Neuronal stem cell (in vitro differentiated cells): ENCODE results near the gene STUB1.

Source experiments
- DNase-seq: peaks from one replicate; pipeline ENCODE4 v3.0.0-alpha.2; 2013; ENCODE audit warnings: low spot score
- H2AFZ ChIP-seq: one replicate; pipeline ENCODE4 v1.6.1; 2013; ENCODE audit warnings: mild to moderate bottlenecking, low read length, inconsistent platforms
- H2AK5ac ChIP-seq: 2 replicates; pipeline ENCODE4 v1.6.1; 2013; ENCODE audit warnings: low read depth, mild to moderate bottlenecking, inconsistent platforms, low read length, moderate library complexity, mixed read lengths
- H2BK120ac ChIP-seq: 2 replicates; pipeline ENCODE4 v1.6.1; 2013; ENCODE audit warnings: low read depth, mild to moderate bottlenecking, inconsistent platforms, low read length, moderate library complexity, mixed read lengths
- H2BK12ac ChIP-seq: one replicate; pipeline ENCODE4 v1.6.1; 2013; ENCODE audit warnings: low read length, inconsistent platforms
- H2BK15ac ChIP-seq: 2 replicates; pipeline ENCODE4 v1.6.1; 2013; ENCODE audit warnings: mild to moderate bottlenecking, low read length, inconsistent platforms, mixed read lengths
- H2BK5ac ChIP-seq: one replicate; pipeline ENCODE4 v1.6.1; 2013; ENCODE audit warnings: inconsistent platforms, mild to moderate bottlenecking, low read length, moderate library complexity
- H3K14ac ChIP-seq: one replicate; pipeline ENCODE4 v1.6.1; 2013; ENCODE audit warnings: low read length, inconsistent platforms
- H3K18ac ChIP-seq: 2 replicates; pipeline ENCODE4 v1.6.1; 2013; ENCODE audit warnings: low read length, inconsistent platforms
- H3K23ac ChIP-seq: 2 replicates; pipeline ENCODE4 v1.6.1; 2013; ENCODE audit warnings: low read depth, mild to moderate bottlenecking, mixed read lengths, low read length, inconsistent platforms; ENCODE audit not compliant: poor library complexity
- H3K27ac ChIP-seq: replicated peaks from 3 replicates; pipeline ENCODE4 v1.5.1; 2013; ENCODE audit warnings: low read length, inconsistent platforms
- H3K27me3 ChIP-seq, 3 experiments: 2 replicates each; pipeline ENCODE4 v1.6.1; 2013; ENCODE audit warnings: low read length in 3 of 3, mild to moderate bottlenecking in 2 of 3, inconsistent platforms in 1 of 3, low read depth in 1 of 3, mixed read lengths in 1 of 3, moderate library complexity in 1 of 3; ENCODE audit not compliant: control insufficient read depth in 3 of 3, insufficient read depth in 3 of 3
- H3K36me3 ChIP-seq, 2 donors: replicated peaks in 1 of 2; 2 replicates each; pipeline ENCODE4 v1.6.1; 2013; ENCODE audit warnings: low read length in 2 of 2; ENCODE audit not compliant: control insufficient read depth in 2 of 2, insufficient read depth in 2 of 2
- H3K4ac ChIP-seq: 2 replicates; pipeline ENCODE4 v1.6.1; 2013; ENCODE audit warnings: inconsistent platforms, mild to moderate bottlenecking, low read length, moderate library complexity
- H3K4me1 ChIP-seq, 2 donors: 1 replicate in 1 of 2; 2 replicates in 1 of 2; pipeline ENCODE4 v1.6.1; 2013; ENCODE audit warnings: low read length in 2 of 2, low read depth in 1 of 2; ENCODE audit not compliant: control insufficient read depth in 2 of 2, insufficient read depth in 1 of 2
- H3K4me2 ChIP-seq: one replicate; pipeline ENCODE4 v1.6.1; 2013; ENCODE audit warnings: mild to moderate bottlenecking, low read length, inconsistent platforms; ENCODE audit not compliant: insufficient read depth, poor library complexity, severe bottlenecking
- H3K4me3 ChIP-seq, 2 donors: 2 replicates each; pipeline ENCODE4 v1.5.1; 2013; ENCODE audit warnings: low read length in 2 of 2, mild to moderate bottlenecking in 2 of 2, inconsistent platforms in 1 of 2, moderate library complexity in 1 of 2
- H3K79me1 ChIP-seq: one replicate; pipeline ENCODE4 v1.6.1; 2013; ENCODE audit warnings: low read depth, mild to moderate bottlenecking, inconsistent platforms, low read length, moderate library complexity
- H3K9ac ChIP-seq: one replicate; pipeline ENCODE4 v1.6.1; 2013; ENCODE audit warnings: mild to moderate bottlenecking, low read depth, low read length, inconsistent platforms; ENCODE audit not compliant: poor library complexity
- H3K9me3 ChIP-seq, 2 donors: replicated peaks in 1 of 2; 2 replicates each; pipeline versions ENCODE3 to v1.6.1; 2013; ENCODE audit warnings: low read length in 2 of 2, mild to moderate bottlenecking in 2 of 2, inconsistent platforms in 1 of 2, low read depth in 1 of 2, mixed read lengths in 1 of 2, moderate library complexity in 1 of 2; ENCODE audit not compliant: control insufficient read depth in 2 of 2, insufficient read depth in 1 of 2
- H4K8ac ChIP-seq: one replicate; pipeline ENCODE4 v1.6.1; 2013; ENCODE audit warnings: low read depth, mild to moderate bottlenecking, inconsistent platforms, low read length, moderate library complexity
- H4K91ac ChIP-seq: one replicate; pipeline ENCODE4 v1.6.1; 2013; ENCODE audit warnings: low read length, low read depth, mild to moderate bottlenecking, inconsistent platforms; ENCODE audit not compliant: poor library complexity
- WGBS, 2 donors: extraction: QIAGEN DNeasy Blood & Tissue Kit; methylation state at CpG; one replicate each; pipeline ENCODE4 v1.1.7; 2013; ENCODE audit warnings: missing lambda C conversion rate in 2 of 2, mixed read lengths in 1 of 2; ENCODE audit not compliant: insufficient read length in 2 of 2, insufficient replicate concordance in 1 of 2; ENCODE audit errors: extremely low coverage in 2 of 2; 5-methylcytosine and 5-hydroxymethylcytosine counted together

Gene STUB1

GRCh38 chr16:641326-642188 lies 38.7 kb upstream of the STUB1 start, which contains the start of gene MCRIP2:
Gene MCRIP2 (plus strand): TSS chr16:641828. CDS start chr16:641992, 164 bp downstream.
- no peak within 1 kb of the TSS for H3K27ac ChIP-seq

GRCh38 chr16:642189-643049 lies 37.8 kb upstream of the STUB1 start:
- WGBS, 2 donors, result no CpG with 5 or more reads among the region's 72 CpGs
- no peak for DNase-seq

More at GRCh38 chr16:641326-642188, 38.7 kb upstream of the STUB1 start, which contains the start of gene MCRIP2:
- Histone ChIP-seq H3K18ac (peak within 1 kb of the TSS; percentile 94), H2BK12ac (peak within 1 kb of the TSS; percentile 73), H2BK5ac (no peak within 1 kb of the TSS), H3K27me3 (peaks cover 0 to 20% (median 11%) of the 10 kb centered on the region in 3 experiments), H3K4me2 (peak within 1 kb of the TSS; percentile 96), H3K4me1 (peaks cover 15 to 22% of the 10 kb centered on the region in 2 donors), H3K23ac (peak within 1 kb of the TSS; percentile 98), H3K36me3 (no peaks in the 10 kb centered on the region), H2AFZ (peak within 1 kb of the TSS; percentile 77), H3K79me1 (peaks cover under 1% of the 10 kb centered on the region), H2BK120ac (peak within 1 kb of the TSS; percentile 81), H3K9me3 (no peaks in the 10 kb centered on the region), H2AK5ac (peak within 1 kb of the TSS; percentile 94), H2BK15ac (peak within 1 kb of the TSS; percentile 49), H3K14ac (peak within 1 kb of the TSS; percentile 98), H3K4me3 (peak within 1 kb of the TSS; percentile 53 to 84), H4K91ac (no peak within 1 kb of the TSS), H4K8ac (peak within 1 kb of the TSS; percentile 65), H3K4ac (no peak within 1 kb of the TSS), H3K9ac (peak within 1 kb of the TSS; percentile 86)
- DNase-seq, result peak; percentile 79
- no CpG with 5 or more reads among the region's 81 CpGs for WGBS, 2 donors

DNA sequence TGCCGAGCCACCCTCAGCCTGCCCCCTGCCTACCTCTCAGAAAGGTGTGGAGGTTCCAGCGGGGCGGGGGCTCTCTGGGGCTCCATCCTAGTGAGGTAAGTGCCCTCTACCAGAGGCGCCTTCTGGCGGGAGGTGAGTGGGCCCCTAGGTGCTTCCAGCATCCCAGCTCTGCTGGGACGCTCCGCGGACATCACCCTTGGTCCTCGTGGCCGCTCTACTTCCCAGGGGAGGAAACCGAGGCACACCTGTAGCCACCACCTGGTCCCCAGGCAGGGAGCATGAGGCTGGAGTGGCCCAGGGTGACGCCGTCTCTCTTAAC lies 37.2 kb upstream of the STUB1 start:
- Histone ChIP-seq H2BK15ac (no peak overlapping the region), H3K9me3 (no peaks in the 10 kb centered on the region), H3K4me3 (peak overlapping the region in 1 of 2 donors; percentile 53), H2BK120ac (no peak overlapping the region), H3K27ac (no peak overlapping the region), H3K4ac (no peak overlapping the region), H4K8ac (no peak overlapping the region), H3K36me3 (no peaks in the 10 kb centered on the region), H2BK5ac (no peak overlapping the region), H2AK5ac (peak overlapping the region; percentile 47), H3K4me2 (no peak overlapping the region), H3K23ac (peak overlapping the region; percentile 3), H2AFZ (no peak overlapping the region), H2BK12ac (no peak overlapping the region), H3K79me1 (peaks cover 9% of the 10 kb centered on the region), H3K4me1 (peaks cover 9 to 16% of the 10 kb centered on the region in 2 donors), H4K91ac (no peak overlapping the region), H3K27me3 (peaks cover 0 to 20% (median 11%) of the 10 kb centered on the region in 3 experiments), H3K9ac (no peak overlapping the region), H3K18ac (no peak overlapping the region), H3K14ac (no peak overlapping the region)
- no CpG with 5 or more reads among the region's 13 CpGs for WGBS, 2 donors
- no peak for DNase-seq

More at GRCh38 chr16:642189-643049, 37.8 kb upstream of the STUB1 start:
- Histone ChIP-seq H4K8ac (peak overlapping the region; percentile 65), H3K27ac (no peak overlapping the region), H3K9me3 (no peaks in the 10 kb centered on the region), H3K9ac (peak overlapping the region; percentile 86), H3K79me1 (peaks cover 4% of the 10 kb centered on the region), H3K4ac (no peak overlapping the region), H2BK12ac (no peak overlapping the region), H3K4me3 (peak overlapping the region; percentile 53 to 84), H2BK15ac (no peak overlapping the region), H3K36me3 (no peaks in the 10 kb centered on the region), H4K91ac (no peak overlapping the region), H3K27me3 (peaks cover 0 to 20% (median 11%) of the 10 kb centered on the region in 3 experiments), H3K4me2 (peak overlapping the region; percentile 96), H3K18ac (peak overlapping the region; percentile 91), H3K23ac (peak overlapping the region; percentile 98), H2BK5ac (no peak overlapping the region), H2BK120ac (no peak overlapping the region), H3K14ac (peak overlapping the region; percentile 98), H2AFZ (peak overlapping the region; percentile 77), H3K4me1 (peaks cover 14 to 20% of the 10 kb centered on the region in 2 donors), H2AK5ac (peak overlapping the region; percentile 47)
